Muscle layer of colon (tissue), 2 donors: Measurements from ENCODE around the gene APOL6.

Experiments used
- H3K27ac ChIP-seq: one replicate; pipeline ENCODE4 v1.7.0; 2013; ENCODE audit warnings: low read depth, mild to moderate bottlenecking, low read length, moderate library complexity
- H3K27me3 ChIP-seq, 2 donors: one replicate each; pipeline ENCODE4 v1.7.0; 2013; ENCODE audit warnings: low read length in 2 of 2, mild to moderate bottlenecking in 2 of 2; ENCODE audit not compliant: insufficient read depth in 2 of 2, control insufficient read depth in 1 of 2
- H3K36me3 ChIP-seq: one replicate; pipeline ENCODE4 v1.7.0; 2013; ENCODE audit warnings: mild to moderate bottlenecking, low read length; ENCODE audit not compliant: insufficient read depth
- H3K4me1 ChIP-seq: one replicate; pipeline ENCODE4 v1.7.0; 2013; ENCODE audit warnings: mild to moderate bottlenecking, low read length; ENCODE audit not compliant: insufficient read depth
- H3K4me3 ChIP-seq, 2 donors: one replicate each; pipeline ENCODE4 v1.7.0; 2013; ENCODE audit warnings: low read length in 2 of 2, low read depth in 1 of 2, mild to moderate bottlenecking in 1 of 2, moderate library complexity in 1 of 2
- H3K9ac ChIP-seq: one replicate; pipeline ENCODE4 v1.7.0; 2013; ENCODE audit warnings: low read length
- H3K9me3 ChIP-seq: one replicate; pipeline ENCODE4 v1.7.0; 2013; ENCODE audit warnings: mild to moderate bottlenecking, low read length
- donor health status: abdominal sarcoma.
- donor health status: Adenocarcinoma of cecum.

The APOL6 gene

DNA sequence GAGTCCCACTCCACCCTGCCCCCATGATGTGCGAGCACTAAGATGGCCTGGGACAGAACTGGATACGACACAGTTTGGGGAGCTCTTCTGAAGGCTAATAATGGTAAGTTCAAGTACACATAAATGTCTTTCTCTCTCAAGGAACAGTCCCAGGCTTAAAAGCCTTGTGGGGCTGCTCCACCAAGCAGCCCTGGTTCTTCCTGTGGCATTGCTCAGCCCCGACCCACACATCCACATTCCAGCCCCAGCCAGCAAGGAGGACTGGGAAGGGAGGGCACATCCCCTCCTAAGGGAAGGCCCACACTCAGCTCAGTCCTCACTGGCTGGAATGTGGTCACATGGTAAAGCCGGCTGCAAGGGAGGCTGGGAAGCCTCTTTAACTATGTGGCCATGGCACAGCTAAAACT, 17.9 kb upstream of the APOL6 start:
- H3K27me3 ChIP-seq: no peaks in the 10 kb centered on the region
- H3K4me3 ChIP-seq: no peak overlapping the region
- no peaks in the 10 kb centered on the region for H3K9me3 ChIP-seq
- no peaks in the 10 kb centered on the region for H3K36me3 ChIP-seq
- no peak overlapping the region for H3K9ac ChIP-seq
- H3K4me1 ChIP-seq: peaks cover 14% of the 10 kb centered on the region
- H3K27ac ChIP-seq: no peak overlapping the region

DNA sequence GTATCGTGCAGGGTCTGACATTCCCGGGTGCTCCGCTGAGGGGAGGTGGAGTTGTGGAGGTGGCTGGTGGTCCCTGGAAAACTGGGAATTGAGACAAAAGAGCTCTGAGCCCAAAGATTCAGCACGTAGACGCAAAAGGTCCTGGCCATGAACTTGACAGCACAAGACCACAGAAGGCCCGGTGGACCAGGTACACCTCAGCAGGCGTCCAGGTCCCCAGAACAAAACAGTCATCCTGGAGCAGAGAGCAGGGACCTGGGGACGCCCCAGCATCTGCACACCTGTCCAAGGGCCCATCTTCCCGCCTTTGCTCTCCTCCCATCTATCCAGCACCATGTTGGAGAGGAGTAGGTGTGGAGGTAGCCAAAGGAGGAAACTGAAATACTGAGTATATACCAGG, 17.4 kb upstream of the APOL6 start:
- Histone ChIP-seq H3K4me3 (no peak overlapping the region), H3K36me3 (no peaks in the 10 kb centered on the region), H3K9ac (no peak overlapping the region), H3K27ac (no peak overlapping the region), H3K27me3 (no peaks in the 10 kb centered on the region), H3K4me1 (peaks cover 14% of the 10 kb centered on the region), H3K9me3 (no peaks in the 10 kb centered on the region)

DNA sequence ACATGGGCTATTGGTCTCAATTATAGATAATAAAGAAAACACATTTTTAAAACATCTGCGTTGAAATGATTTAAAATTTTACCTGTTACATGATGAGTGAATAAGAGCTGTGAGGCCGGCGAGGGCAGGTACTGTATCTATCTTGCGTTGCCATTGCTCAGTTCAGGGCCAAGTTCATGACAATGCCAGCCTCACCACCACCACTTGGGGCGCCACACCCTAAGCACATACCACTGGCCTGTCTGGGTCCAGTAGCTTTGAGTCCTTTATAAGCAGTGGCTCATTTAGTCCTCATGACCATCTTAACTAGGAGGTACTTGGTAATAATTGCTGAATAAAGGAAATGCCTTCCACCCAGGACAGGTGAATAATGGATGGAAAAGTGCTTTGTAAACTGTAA, 16.6 kb upstream of the APOL6 start:
- Histone ChIP-seq H3K27me3 (no peaks in the 10 kb centered on the region), H3K9ac (no peak overlapping the region), H3K27ac (no peak overlapping the region), H3K4me1 (peaks cover 14% of the 10 kb centered on the region), H3K4me3 (no peak overlapping the region), H3K9me3 (no peaks in the 10 kb centered on the region), H3K36me3 (no peaks in the 10 kb centered on the region)

DNA sequence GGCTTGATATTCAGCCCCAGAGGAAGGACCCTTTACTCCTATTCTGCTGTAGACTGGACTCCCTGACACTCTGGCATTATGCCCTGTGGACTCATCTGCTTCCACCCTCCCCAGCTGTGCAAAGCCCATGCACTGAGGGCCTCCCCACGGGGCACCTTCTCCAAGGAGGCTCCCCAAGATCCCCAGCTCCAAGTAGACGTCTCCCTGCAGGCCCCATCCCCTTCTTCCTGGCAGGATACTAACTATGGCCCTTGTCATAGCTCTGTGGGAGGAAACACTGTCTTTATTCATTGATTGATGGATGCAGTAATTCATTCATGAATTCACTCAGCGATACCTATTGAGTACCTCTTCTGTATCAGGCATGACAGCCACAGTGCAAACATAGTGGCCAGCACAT, 15.3 kb upstream of the APOL6 start:
- Histone ChIP-seq H3K9ac (no peak overlapping the region), H3K4me3 (no peak overlapping the region), H3K27me3 (no peaks in the 10 kb centered on the region), H3K4me1 (peaks cover 19% of the 10 kb centered on the region), H3K27ac (no peak overlapping the region), H3K9me3 (no peaks in the 10 kb centered on the region), H3K36me3 (no peaks in the 10 kb centered on the region)

DNA sequence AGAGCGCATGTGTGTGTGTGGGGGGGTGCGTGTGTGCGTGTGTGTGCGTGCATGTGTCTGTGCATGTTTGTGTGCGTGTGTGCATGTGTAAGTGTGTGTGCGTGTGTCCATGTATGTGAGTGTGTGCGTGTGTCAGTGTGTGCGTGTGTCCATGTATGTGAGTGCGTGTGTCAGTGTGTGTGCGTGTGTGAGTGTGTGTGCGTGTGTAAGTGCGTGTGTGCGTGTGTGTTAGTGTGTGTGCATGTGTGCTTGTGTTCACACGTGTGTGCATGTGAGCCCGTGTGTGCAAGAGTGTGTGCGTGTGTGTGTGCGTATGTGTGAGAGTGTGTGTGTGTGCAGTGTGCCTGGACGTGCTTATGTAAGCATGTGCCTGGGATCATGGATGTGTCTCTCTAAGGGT, 14.7 kb upstream of the APOL6 start:
- no peak overlapping the region for H3K4me3 ChIP-seq
- no peaks in the 10 kb centered on the region for H3K36me3 ChIP-seq
- no peak overlapping the region for H3K27ac ChIP-seq
- no peaks in the 10 kb centered on the region for H3K27me3 ChIP-seq
- no peak overlapping the region for H3K9ac ChIP-seq
- peaks cover 24% of the 10 kb centered on the region for H3K4me1 ChIP-seq
- no peaks in the 10 kb centered on the region for H3K9me3 ChIP-seq

DNA sequence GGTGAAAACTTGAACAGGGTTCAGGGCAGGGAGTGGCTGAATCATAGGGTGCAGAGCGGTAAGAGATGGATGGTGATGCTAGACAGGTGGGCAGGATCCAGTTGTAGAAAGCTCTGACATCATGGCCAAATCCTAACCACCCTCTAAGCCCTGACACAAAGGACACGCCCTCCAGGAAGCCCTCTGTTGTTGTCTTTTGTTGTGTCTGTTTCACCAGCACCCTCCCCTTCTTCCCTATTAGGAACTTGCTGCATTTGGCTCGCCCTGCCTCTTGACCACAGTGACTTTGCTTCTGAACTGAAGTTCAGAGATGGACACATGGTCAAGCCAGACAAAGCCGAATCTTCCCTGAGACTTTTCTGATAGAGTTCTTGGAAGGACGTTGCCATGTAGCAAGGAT, 14.2 kb upstream of the APOL6 start:
- H3K27me3 ChIP-seq: no peaks in the 10 kb centered on the region
- no peak overlapping the region for H3K27ac ChIP-seq
- H3K36me3 ChIP-seq: no peaks in the 10 kb centered on the region
- no peaks in the 10 kb centered on the region for H3K9me3 ChIP-seq
- H3K4me1 ChIP-seq: peaks cover 29% of the 10 kb centered on the region
- H3K9ac ChIP-seq: no peak overlapping the region
- H3K4me3 ChIP-seq: no peak overlapping the region

DNA sequence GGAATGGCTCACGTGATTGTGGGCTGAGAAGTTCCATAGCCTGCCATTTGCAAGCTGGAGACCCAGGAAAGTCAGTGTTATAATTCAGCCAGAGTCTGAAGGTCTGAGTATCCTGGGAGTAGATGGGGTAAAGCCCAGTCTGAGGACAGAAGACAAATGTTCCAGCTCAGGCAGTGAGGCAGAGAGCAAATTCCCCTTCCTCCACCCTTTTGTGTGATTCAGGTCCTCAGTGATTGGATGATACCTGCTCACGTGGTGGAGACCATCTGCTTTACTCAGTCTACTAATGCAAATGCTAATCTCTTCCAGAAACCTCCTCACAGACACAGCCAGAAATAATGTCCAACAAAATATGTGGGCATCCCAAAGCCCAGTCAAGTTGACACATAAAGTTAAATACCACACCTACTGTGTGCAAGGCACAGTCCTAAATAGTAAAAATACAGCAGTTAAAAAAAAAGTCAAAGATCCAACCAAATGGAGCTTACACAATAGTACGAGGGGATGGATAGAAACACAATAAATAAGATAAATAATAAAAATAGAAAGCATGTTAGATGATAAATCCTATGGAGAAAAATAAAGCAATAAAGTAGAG, 13.2 kb upstream of the APOL6 start:
- Histone ChIP-seq H3K27me3 (no peaks in the 10 kb centered on the region), H3K36me3 (no peaks in the 10 kb centered on the region), H3K9ac (no peak overlapping the region), H3K9me3 (no peaks in the 10 kb centered on the region), H3K27ac (no peak overlapping the region), H3K4me3 (no peak overlapping the region), H3K4me1 (peaks cover 22% of the 10 kb centered on the region)

DNA sequence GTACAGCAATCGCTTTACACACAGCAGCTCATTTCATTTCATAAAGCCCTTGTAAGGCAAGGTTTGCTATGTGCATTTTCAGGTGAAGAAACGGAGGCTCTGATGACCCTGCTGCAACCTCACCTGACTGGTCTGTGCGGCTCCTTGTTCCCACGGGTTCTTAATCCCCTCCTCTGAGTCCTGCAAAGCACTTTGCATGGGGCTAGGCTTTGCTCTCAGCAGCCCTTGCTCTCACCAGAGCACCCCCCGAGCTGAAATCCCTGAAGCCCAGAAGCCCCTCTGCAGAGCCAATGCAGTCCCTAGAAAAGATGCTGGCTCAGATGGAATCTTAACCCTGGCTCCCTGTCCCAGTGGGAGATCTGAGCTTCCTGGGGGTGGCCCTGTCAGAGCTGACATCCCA, 11.0 kb upstream of the APOL6 start:
- Histone ChIP-seq H3K4me1 (peaks cover 23% of the 10 kb centered on the region), H3K27ac (peak overlapping the region; percentile 84), H3K27me3 (no peaks in the 10 kb centered on the region)

DNA sequence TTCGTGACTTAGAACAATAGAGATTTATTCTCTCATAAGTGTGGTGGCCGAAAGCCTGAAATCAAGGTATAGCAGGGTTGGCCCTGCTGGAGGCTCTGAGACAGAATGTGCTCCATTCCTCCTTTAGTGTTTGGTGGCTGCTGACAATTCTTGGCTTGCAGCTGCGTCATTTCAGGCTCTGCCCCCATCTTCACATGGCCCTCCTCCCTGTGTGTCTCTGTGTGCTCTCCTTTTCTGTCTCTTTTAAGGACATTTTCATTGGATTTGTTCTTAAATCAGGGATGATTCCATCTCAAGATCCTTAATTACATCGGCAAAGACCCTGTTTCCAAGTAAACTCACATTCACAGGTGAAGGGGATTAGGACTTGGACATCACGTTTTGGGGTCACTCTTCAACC, 10.2 kb upstream of the APOL6 start:
- Histone ChIP-seq H3K4me3 (peak overlapping the region in 1 of 2 donors; percentile 14), H3K36me3 (no peaks in the 10 kb centered on the region), H3K9ac (peak overlapping the region; percentile 25), H3K27me3 (no peaks in the 10 kb centered on the region), H3K27ac (peak overlapping the region; percentile 84), H3K9me3 (no peaks in the 10 kb centered on the region), H3K4me1 (peaks cover 30% of the 10 kb centered on the region)

More for the DNA sequence above, 11.0 kb upstream of the APOL6 start:
- no peaks in the 10 kb centered on the region for H3K9me3 ChIP-seq
- H3K4me3 ChIP-seq: no peak overlapping the region
- no peak overlapping the region for H3K9ac ChIP-seq
- H3K36me3 ChIP-seq: no peaks in the 10 kb centered on the region

DNA sequence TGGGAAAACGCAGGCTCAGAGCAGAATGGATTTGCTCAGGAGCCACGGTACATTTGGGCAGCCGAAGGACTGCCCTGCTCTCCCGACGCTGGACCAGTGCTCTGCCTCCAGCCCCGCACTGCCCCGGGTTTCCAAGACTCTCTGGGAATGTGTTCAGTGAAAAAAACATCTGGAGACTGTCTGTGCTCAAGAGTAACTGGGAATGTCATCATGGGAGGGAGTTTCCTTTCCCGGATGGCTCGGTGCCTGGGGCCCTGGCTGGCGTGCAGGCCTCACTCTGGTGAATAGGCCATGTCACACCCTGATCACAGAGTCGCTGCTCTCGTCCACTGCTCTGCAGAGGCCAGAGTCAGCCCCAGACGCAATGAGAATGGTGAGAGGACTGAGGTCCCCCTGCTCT, 9.8 kb upstream of the APOL6 start:
- peaks cover 32% of the 10 kb centered on the region for H3K4me1 ChIP-seq
- no peaks in the 10 kb centered on the region for H3K9me3 ChIP-seq
- H3K27ac ChIP-seq: peak overlapping the region; percentile 84
- H3K27me3 ChIP-seq: no peaks in the 10 kb centered on the region
- peak overlapping the region; percentile 37 for H3K9ac ChIP-seq
- H3K4me3 ChIP-seq: peak overlapping the region in 1 of 2 donors; percentile 14
- no peaks in the 10 kb centered on the region for H3K36me3 ChIP-seq

DNA sequence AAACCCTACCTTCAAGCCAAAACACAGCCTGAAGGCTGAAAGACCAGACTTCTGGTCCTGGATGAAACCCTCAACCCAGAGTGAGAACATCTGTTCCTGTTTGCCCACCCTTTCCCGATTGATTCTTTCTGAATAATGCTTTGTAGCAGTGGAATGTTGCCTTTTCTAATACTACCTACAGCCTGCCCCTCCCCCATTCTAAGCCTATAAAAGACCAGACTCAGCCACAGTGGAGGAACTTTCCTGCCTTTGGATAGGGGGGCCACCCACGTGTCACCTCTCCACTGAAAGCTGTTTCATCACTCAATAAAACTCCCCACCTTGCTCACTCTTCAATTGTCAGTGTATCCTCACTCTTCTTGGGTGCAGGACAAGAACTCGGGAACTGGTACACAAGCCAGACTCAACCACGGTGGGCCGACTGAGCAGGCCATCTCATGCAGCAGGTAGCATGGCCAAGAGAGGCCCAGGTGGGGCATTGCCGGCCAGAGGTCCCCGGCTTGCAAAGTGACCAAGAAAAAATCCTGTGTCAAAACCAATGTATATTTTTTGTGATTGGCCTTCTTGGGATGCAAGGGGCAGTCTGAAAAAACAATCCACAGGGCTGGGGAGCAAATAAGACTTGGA, 6.6 kb upstream of the APOL6 start:
- Histone ChIP-seq H3K27ac (no peak overlapping the region), H3K27me3 (no peaks in the 10 kb centered on the region), H3K4me1 (peaks cover 35% of the 10 kb centered on the region), H3K4me3 (no peak overlapping the region), H3K9ac (no peak overlapping the region), H3K36me3 (no peaks in the 10 kb centered on the region), H3K9me3 (no peaks in the 10 kb centered on the region)

DNA sequence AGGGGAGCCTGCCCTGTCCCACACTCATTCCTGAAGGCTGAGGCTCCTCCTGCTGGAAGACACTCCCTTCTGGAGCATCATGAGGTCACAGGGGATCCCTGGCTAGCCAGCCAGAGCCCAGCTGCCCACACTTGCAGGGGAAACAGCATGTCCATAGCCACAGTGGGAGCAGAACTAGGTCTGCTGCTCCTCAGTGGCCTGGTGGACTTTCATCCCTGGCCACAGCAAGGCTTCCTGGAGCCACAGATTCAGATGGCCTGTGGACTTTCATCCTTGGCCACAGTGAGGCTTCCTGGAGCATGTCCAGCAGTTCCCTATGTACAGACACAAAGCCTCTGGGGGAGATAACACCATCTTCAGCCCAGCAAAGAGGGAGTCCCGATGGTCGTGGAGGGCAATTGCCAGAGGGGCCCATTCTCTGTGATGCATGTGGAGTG, 5.9 kb upstream of the APOL6 start:
- H3K27ac ChIP-seq: no peak overlapping the region

More for the DNA sequence above, 5.9 kb upstream of the APOL6 start:
- Histone ChIP-seq H3K27me3 (no peaks in the 10 kb centered on the region), H3K9me3 (no peaks in the 10 kb centered on the region), H3K9ac (no peak overlapping the region), H3K36me3 (no peaks in the 10 kb centered on the region), H3K4me1 (peaks cover 36% of the 10 kb centered on the region), H3K4me3 (no peak overlapping the region)
